ENCODE data around the gene HDAC7.
"Not testable (repeated sequence)": the region's sequence is repeated elsewhere in the genome, so short reads cannot be mapped to it uniquely, and the experiment has no call there.

HDAC7 gene

DNA sequence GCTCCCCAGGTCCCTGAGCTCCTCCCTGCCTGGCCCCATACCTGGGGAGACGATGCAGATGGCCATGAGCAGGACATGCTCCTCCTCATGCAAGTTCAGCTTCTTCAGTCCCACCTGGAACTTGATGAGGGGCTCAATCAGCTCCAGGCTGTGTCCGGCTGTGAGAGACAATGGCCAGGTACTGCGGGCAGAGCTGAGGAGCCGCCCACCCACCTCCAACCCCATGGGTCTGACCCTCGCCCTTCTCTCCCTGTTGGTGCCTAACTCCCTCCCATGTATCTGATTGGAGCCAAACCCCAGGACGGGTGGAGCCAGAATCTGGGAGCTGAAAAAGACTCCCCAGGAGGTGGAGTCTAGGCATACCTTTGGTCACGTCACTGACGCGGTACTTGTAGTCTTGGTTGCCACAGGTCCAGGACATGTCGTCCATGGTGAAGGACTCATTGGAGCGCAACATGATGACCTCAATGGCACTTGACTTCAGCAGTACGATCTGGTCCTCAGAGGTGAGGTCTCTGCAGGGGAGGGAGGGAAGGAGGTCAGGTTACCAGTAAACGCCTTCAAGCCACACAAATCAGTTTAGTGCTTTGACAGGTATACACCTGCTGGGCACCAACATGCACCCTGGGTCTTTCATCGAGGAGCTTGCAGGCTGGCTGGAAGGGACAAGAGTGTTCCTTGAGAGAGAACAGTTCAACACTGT, 26.7 kb upstream of the HDAC7 start:
- DNase-seq (ENCODE audit: low read depth, low spot score): no peak
- no peak overlapping the region for H3K4me3 ChIP-seq (ENCODE audit: low read depth, low read length)
- ChIA-PET CTCF (interaction anchor here (1.1 to 28.0 kb wide), 8 partner anchors 8 to 319 kb away, joined by 3 to 1054 read pairs (median 4); partner anchors contain the start of genes ENDOU and TMEM106C), POLR2A (no interaction called here)
- TF ChIP-seq, protein P1, sequence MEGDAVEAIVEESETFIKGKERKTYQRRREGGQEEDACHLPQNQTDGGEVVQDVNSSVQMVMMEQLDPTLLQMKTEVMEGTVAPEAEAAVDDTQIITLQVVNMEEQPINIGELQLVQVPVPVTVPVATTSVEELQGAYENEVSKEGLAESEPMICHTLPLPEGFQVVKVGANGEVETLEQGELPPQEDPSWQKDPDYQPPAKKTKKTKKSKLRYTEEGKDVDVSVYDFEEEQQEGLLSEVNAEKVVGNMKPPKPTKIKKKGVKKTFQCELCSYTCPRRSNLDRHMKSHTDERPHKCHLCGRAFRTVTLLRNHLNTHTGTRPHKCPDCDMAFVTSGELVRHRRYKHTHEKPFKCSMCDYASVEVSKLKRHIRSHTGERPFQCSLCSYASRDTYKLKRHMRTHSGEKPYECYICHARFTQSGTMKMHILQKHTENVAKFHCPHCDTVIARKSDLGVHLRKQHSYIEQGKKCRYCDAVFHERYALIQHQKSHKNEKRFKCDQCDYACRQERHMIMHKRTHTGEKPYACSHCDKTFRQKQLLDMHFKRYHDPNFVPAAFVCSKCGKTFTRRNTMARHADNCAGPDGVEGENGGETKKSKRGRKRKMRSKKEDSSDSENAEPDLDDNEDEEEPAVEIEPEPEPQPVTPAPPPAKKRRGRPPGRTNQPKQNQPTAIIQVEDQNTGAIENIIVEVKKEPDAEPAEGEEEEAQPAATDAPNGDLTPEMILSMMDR (IDR thresholded peaks at IDR 0.05; ENCODE audit: insufficient read depth, low read length, missing control alignments): no peak

DNA sequence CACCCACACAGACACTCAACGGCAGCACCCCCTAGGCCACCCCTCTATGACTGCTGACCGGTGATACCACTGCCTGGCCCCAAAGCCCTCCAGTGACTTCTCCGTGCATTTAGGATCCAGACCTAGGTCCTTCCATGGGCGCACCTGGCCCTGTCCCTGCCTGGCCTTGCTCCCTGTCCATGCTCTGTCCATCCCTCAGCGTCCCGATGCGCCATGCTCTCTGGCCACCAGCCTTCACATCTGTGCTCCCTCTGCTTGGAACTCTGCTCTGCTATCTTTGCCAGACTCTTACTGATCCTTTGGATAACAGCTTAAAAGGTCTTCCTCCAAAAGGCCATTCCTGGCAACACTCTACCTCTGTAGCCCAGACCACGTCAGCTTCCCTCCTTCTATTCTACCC, 25.4 kb upstream of the HDAC7 start:
- CTCF ChIA-PET: interaction anchor here (8.9 to 28.0 kb wide), 2 partner anchors 7 to 117 kb away, joined by 108 to 1054 read pairs; partner anchors contain the start of gene ENDOU
- TF ChIP-seq, protein P1 (IDR thresholded peaks at IDR 0.05; ENCODE audit: insufficient read depth, low read length, missing control alignments): no peak
- POLR2A ChIA-PET: no interaction called here
- H3K4me3 ChIP-seq (ENCODE audit: low read depth, low read length): no peak overlapping the region
- DNase-seq (ENCODE audit: low read depth, low spot score): no peak

DNA sequence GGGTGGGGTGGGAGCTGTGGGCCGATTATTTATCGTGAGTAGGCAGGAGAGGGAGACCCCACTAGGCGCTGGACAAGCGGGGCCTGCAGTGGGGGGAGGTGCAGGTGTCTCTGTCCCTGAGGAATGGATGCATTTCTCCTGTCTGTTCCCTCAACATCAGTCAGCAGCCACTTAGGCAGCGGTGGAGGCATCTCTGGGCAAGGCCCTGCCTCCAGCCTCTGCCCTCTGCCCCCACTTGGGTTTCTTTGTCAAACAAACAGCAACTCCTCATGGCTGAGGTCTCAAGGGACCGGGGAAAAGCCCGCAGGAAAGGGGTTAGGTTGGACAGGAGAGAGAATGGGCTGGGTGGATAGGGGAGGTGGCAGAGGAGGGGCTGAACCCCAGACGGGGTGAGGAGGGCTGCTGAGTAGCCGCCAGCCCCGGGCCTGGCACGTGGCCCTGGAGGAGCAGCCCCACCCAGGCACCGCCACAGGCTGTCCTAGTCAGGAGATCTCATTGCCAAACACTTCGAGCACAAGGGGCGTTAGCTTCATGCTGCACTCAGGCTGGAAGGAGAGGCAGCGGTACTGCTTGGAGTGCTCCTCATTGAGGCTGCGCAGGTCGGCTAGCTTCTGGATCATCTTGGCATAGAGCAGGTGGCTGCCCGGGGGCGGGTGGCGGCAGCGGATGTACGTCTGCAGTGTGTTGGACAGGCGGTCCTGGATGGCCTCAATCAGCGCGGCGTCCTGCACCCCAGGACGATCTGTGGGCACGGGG, 24.7 kb upstream of the HDAC7 start:
- TF ChIP-seq, protein P1 (IDR thresholded peaks at IDR 0.05; ENCODE audit: insufficient read depth, low read length, missing control alignments): no peak
- no peak for DNase-seq (ENCODE audit: low read depth, low spot score)
- H3K4me3 ChIP-seq (ENCODE audit: low read depth, low read length): no peak overlapping the region
- CTCF ChIA-PET: interaction anchor here (21.1 to 28.0 kb wide), 2 partner anchors 41 to 116 kb away, joined by 751 to 1054 read pairs; partner anchors contain the start of genes ENDOU and HDAC7
- POLR2A ChIA-PET: no interaction called here

DNA sequence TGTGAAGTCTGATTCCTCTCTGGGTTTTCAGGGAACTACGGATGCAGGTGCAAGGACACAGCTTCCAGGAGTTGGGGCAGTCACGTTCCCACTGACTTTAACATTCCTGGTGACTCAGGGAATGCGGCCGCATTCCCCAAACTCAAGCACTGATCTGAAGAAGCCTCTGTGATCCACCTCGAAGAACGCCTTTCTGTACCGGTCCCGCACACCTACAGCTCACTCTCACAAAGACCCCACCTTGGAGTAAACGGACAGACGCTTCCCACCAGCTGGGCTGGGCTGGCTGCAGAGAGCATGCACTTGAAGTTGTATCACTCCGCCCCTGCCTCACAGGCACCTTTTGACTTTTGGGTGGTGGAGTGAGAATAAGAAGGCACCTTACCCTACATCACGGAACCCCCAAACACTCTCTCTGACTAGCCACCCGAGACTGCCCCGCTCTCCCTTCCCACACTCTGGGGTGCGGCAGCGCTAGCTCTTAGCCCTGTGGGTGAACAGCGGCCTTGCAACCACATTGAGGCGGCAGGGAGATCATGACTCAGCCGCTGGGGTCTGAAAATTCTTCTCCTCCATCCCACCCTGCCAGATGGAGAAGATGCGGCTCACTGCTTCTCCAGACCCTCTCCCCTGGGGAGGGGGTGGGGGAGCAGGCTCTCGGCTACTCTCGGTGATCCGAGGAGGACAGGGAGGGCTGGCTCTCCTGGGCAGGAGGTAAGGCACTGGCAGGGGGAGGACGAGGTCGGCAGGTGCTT, 23.7 kb upstream of the HDAC7 start:
- DNase-seq (ENCODE audit: low read depth, low spot score): no peak
- ChIA-PET POLR2A (interaction anchor here (0.5 kb wide), 1 partner anchor 23 kb away, joined by 3 read pairs; no protein-coding TSS in a partner anchor), CTCF (interaction anchor here (1.4 to 28.0 kb wide), 7 partner anchors 10 to 119 kb away, joined by 8 to 1054 read pairs (median 158); partner anchors contain the start of genes ENDOU, HDAC7, SLC48A1 and TMEM106C)
- H3K4me3 ChIP-seq (ENCODE audit: low read depth, low read length): no peak overlapping the region
- TF ChIP-seq, protein P1 (IDR thresholded peaks at IDR 0.05; ENCODE audit: insufficient read depth, low read length, missing control alignments): no peak

DNA sequence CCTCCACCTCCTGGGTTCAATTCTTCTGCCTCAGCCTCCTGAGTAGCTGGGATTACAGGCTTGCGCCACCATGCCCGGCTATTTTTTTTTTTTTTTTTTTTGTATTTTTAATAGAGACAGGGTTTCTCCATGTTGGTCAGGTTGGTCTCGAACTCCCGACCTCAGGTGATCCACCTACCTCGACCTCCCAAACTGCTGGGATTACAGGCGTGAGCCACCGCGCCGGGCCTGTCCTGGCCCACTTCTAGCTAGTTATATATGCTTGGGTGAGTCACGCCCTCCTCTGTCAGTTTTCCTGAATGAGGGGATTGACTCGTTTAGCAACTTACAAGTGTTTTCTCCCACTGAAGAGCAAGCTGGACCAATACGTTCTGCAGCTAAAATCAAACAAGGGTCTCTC, 22.8 kb upstream of the HDAC7 start:
- not testable (repeated sequence) for H3K4me3 ChIP-seq (ENCODE audit: low read depth, low read length); DNase-seq (ENCODE audit: low read depth, low spot score)
- ChIA-PET CTCF (interaction anchor here (1.4 to 28.0 kb wide), 9 partner anchors 9 to 137 kb away, joined by 4 to 1054 read pairs (median 131); partner anchors contain the start of genes ENDOU, HDAC7, RPAP3 and SLC48A1), POLR2A (interaction anchor here (0.5 kb wide), 1 partner anchor 22 kb away, joined by 3 read pairs; no protein-coding TSS in a partner anchor)

DNA sequence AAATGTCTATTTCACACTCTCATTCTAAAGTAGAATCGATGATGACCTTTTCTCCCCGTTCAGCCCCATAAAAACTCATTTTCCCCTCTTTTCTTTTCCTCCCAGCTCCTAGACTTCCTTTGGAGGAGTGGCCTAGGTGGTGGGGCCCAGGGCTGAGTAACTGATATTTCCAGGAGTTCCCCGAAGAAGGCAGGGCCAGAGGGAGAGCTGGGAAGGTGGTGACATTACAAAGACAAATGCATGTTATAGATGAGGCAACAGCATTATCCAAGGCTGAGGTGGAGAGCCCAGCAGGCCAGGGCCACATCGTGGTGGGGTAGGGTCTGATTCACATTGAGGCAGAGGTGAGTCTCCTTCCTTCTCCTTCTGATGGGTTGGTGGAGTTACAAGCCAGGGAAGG, 22.2 kb upstream of the HDAC7 start:
- CTCF ChIA-PET: interaction anchor here (1.4 to 28.0 kb wide), 12 partner anchors 7 to 136 kb away, joined by 4 to 1054 read pairs (median 82); partner anchors contain the start of genes ENDOU, HDAC7, RPAP3 and SLC48A1
- TF ChIP-seq, protein P1 (IDR thresholded peaks at IDR 0.05; ENCODE audit: insufficient read depth, low read length, missing control alignments): no peak
- no peak overlapping the region for H3K4me3 ChIP-seq (ENCODE audit: low read depth, low read length)
- DNase-seq (ENCODE audit: low read depth, low spot score): no peak
- POLR2A ChIA-PET: no interaction called here
